VCaP (cell line): Measurements from ENCODE around the gene EEF1A2.
A peak's percentile ranks its signal among the peaks of the same experiment; 100 is the strongest.

Experiments used
- H3K27ac ChIP-seq: fragments of 450-650 bp; 2 replicates; pipeline ENCODE4 v1.5.1; 2017
- CTCF ChIP-seq: fragments of 450-650 bp; conservative IDR thresholded peaks from 2 replicates; pipeline ENCODE4 v1.5.1; 2017; ENCODE audit warnings: mild to moderate bottlenecking, moderate library complexity

EEF1A2 gene

GRCh38 chr20:63539441-63540370 is 40.8 kb upstream of the EEF1A2 start:
- TF ChIP-seq CTCF, result no peak
- peak overlapping the region; percentile 95 for H3K27ac ChIP-seq

GRCh38 chr20:63539092-63539430 is 40.2 kb upstream of the EEF1A2 start:
- no peak for TF ChIP-seq CTCF
- peak overlapping the region; percentile 95 for H3K27ac ChIP-seq

- peak overlapping the region; percentile 95 for H3K27ac ChIP-seq
These were observed 39.6 kb upstream of the EEF1A2 start for GRCh38 chr20:63538204-63539091.

GRCh38 chr20:63537525-63538203 is 38.8 kb upstream of the EEF1A2 start:
- peak; percentile 95 for TF ChIP-seq CTCF
- peak overlapping the region; percentile 95 for H3K27ac ChIP-seq

More at GRCh38 chr20:63538204-63539091, 39.6 kb upstream of the EEF1A2 start:
- TF ChIP-seq CTCF, result peak; percentile 70

GRCh38 chr20:63536997-63537524 is 38.2 kb upstream of the EEF1A2 start, which contains the start of gene PTK6:
TSS of gene PTK6 (minus strand) at chr20:63537376. CDS start at chr20:63537314, 62 bp downstream.
- TF ChIP-seq CTCF, result no peak
- H3K27ac ChIP-seq, result peak within 1 kb of the TSS; percentile 95

DNA sequence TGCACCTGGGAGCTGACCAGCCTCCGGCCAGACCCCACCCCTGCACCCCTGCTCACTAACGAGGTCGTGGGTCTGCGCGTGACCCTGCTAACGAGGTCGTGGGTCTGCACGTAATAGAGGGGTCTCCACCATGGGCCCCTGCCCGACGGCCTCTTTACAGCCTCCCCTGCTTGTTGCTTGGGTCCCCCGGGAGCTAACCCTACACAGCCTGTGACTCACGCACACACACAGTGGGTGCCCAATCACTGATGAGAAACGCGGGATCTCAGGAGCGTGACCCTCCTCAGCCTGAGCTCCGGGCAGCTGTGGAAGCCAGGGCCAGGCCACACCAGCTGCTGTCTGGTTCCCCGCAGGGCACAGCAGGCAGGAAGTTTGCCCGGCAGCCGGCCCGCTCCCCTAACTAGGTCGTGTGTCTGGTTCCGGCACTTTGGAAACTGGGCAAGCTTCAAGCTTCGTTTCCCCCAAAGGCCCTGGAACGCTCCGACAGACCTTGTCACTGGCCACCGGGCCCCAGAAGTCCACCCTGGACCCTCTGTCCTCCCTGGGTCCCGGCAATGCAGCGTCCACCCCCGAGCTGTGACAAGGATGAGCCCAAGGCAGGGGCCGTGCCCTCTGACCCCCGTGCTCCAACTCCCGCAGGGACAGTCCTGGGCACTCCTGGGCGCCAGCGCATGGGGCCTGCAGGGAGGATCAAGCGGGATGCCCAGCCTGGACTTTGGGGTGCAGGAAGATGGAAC is 37.5 kb upstream of the EEF1A2 start:
- TF ChIP-seq CTCF, result no peak
- peak overlapping the region; percentile 95 for H3K27ac ChIP-seq
